NCI-H226 (cell line): ENCODE measurements around the gene SLC30A2.
A peak's percentile ranks its signal among the peaks of the same experiment; 100 is the strongest.

ENCODE experiments used
- DNase-seq: peaks from one replicate; pipeline ENCODE4 v3.0.0-alpha.2; 2015

Gene SLC30A2

GRCh38 chr1:25993197-25993951, 52.5 kb downstream of the SLC30A2 start:
- no peak for DNase-seq

- no peak for DNase-seq
Observed at GRCh38 chr1:25992689-25993171, 53.2 kb downstream of the SLC30A2 start.

DNA sequence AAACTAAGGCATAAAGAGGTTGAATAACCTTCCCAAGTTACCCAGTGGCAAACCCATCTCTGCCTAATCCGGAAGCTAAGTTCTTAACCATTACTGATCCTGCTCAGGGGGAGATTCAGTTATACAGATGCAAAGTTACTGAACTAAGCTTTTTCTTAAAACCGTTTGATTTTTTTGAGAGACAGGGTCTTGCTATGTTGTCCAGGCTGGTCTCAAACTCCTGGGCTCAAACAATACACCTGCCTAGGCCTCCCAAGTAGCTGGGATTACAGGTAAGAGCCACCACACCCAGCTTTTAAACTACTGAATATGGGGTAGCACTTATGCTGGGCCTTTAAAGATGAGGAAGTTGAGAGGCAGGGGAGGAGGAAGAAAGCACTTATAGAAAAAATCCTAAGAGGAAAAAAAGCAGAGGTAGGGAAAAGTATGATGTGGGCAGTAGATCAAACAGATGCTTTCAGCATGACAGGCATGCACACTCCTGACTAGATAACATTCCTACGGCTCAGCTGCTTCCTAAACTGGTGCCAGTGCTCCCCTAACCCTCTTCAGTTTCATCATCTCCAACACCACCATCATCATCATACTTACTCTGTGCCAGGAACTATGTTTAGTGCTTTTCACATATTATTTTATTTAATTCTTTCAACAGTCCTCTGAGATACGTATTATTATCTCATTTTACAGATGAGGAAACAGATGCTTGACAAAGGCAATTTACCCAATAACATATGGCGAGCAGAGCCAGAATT, 53.8 kb downstream of the SLC30A2 start:
- peak; percentile 67 for DNase-seq

DNA sequence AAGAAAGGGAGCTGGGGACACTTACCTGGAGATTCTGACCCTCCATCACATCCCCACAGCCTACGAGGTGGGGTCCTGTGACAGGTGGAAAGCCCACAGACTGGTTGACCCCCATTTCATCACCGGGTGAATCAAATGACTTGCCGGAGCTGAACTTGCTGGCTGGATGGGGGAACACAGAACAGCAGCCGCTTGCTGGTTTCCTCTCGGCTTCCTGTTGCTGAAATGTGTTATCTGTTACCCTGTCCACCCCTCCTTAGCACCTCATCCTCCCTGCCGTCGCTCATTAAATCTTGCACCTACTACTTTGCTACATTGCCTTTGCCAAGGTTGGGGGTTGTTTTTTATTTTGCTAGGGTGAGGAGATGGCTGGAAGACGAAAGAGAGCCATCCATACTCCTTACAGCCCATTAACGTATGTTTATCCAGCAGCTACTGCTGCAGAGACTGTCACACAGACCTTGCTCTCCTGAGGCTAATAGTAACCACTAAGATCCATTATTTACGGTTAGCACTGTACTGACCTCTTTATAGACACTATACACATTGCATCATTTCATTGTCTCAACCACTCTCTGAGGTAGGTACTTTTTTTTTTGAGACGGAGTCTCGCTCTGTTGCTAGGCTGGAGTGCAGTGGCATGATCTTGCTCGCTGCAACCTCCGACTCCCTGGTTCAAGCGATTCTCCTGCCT, 55.1 kb downstream of the SLC30A2 start:
- DNase-seq: no peak

GRCh38 chr1:25990251-25990650, 55.7 kb downstream of the SLC30A2 start:
- no peak for DNase-seq

- DNase-seq: no peak
Observed at GRCh38 chr1:25989440-25990234, 56.3 kb downstream of the SLC30A2 start.

GRCh38 chr1:25987951-25988350, 58.0 kb downstream of the SLC30A2 start:
- no peak for DNase-seq
